Uterus (tissue), 2 donors: ENCODE data around the gene SIM2.

ENCODE experiments used
- CTCF ChIP-seq, 4 experiments: fragments of 200-600 bp in 2 of 4; fragments of 450-650 bp in 2 of 4; sonication (generic) in 2 of 4; IDR thresholded peaks; one replicate each; pipeline ENCODE4 v1.5.1; 2016 to 2019; ENCODE audit warnings: antibody characterized with exemption in 4 of 4, mild to moderate bottlenecking in 2 of 4, moderate library complexity in 1 of 4
- POLR2A ChIP-seq, 2 donors: fragments of 450-650 bp; IDR thresholded peaks; one replicate each; pipeline ENCODE4 v1.6.1; 2016; ENCODE audit warnings: antibody characterized with exemption in 2 of 2, mild to moderate bottlenecking in 1 of 2, moderate library complexity in 1 of 2

- TF ChIP-seq CTCF (IDR thresholded peaks at IDR 0.05), result no peak
- TF ChIP-seq POLR2A (IDR thresholded peaks at IDR 0.05), result no peak
These were observed 62.8 kb downstream of the SIM2 start for GRCh38 chr21:36761685-36762084.
